22Rv1 (cell line): ENCODE data around the gene ZRANB3.

Source experiments
- ZFX ChIP-seq: fragments of 450-650 bp; IDR thresholded peaks from 2 replicates; pipeline ENCODE4 v1.6.1; 2017; ENCODE audit warnings: antibody characterized with exemption, borderline replicate concordance
- TF ChIP-seq, protein P1 (sequence below): fragments of 450-650 bp; IDR thresholded peaks from 2 replicates; pipeline ENCODE4 v1.5.1; 2017; ENCODE audit warnings: mild to moderate bottlenecking

DNA sequence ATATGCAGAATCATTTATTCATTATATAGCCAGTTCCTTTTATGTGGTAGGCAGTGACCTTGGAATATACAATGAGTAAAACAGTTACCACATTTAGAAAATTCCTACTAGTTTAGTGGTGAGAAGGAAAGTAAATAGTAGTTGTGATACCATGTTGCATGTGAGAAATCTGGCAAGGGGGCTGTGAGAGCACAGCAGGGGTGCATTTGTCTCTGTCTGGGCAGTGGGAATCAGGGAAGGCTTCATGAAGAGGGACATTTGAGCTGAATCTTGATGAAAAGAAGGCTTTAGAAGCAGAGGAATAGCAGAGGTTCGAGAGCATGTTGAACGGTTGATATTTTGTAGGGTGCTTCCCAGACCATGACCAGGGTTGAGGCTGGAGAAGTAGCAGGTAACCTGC lies 400.3 kb downstream of the ZRANB3 start:
- TF ChIP-seq, protein P1, sequence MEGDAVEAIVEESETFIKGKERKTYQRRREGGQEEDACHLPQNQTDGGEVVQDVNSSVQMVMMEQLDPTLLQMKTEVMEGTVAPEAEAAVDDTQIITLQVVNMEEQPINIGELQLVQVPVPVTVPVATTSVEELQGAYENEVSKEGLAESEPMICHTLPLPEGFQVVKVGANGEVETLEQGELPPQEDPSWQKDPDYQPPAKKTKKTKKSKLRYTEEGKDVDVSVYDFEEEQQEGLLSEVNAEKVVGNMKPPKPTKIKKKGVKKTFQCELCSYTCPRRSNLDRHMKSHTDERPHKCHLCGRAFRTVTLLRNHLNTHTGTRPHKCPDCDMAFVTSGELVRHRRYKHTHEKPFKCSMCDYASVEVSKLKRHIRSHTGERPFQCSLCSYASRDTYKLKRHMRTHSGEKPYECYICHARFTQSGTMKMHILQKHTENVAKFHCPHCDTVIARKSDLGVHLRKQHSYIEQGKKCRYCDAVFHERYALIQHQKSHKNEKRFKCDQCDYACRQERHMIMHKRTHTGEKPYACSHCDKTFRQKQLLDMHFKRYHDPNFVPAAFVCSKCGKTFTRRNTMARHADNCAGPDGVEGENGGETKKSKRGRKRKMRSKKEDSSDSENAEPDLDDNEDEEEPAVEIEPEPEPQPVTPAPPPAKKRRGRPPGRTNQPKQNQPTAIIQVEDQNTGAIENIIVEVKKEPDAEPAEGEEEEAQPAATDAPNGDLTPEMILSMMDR = no peak
- no peak for TF ChIP-seq ZFX
